Measurements from ENCODE around the gene ARHGAP26.

- TF ChIP-seq, protein P1, sequence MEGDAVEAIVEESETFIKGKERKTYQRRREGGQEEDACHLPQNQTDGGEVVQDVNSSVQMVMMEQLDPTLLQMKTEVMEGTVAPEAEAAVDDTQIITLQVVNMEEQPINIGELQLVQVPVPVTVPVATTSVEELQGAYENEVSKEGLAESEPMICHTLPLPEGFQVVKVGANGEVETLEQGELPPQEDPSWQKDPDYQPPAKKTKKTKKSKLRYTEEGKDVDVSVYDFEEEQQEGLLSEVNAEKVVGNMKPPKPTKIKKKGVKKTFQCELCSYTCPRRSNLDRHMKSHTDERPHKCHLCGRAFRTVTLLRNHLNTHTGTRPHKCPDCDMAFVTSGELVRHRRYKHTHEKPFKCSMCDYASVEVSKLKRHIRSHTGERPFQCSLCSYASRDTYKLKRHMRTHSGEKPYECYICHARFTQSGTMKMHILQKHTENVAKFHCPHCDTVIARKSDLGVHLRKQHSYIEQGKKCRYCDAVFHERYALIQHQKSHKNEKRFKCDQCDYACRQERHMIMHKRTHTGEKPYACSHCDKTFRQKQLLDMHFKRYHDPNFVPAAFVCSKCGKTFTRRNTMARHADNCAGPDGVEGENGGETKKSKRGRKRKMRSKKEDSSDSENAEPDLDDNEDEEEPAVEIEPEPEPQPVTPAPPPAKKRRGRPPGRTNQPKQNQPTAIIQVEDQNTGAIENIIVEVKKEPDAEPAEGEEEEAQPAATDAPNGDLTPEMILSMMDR (IDR thresholded peaks at IDR 0.05; ENCODE audit: low read depth, low read length, poor library complexity, severe bottlenecking) = no peak
- TF ChIP-seq EZH2phosphoT487 (IDR thresholded peaks at IDR 0.05; ENCODE audit: borderline replicate concordance, low read length) = no peak
These were observed 127.2 kb downstream of the ARHGAP26 start for GRCh38 chr5:142897328-142897727.

Data from DOHH2 (cell line).